GM23248 (cell line): Measurements from ENCODE around the gene EEF1G. TPM values are rescaled to one million over a fixed set of nuclear protein-coding genes. Genes with fewer than 3 reads are reported as not detected.
"Not testable (repeated sequence)": the region's sequence is repeated elsewhere in the genome, so short reads cannot be mapped to it uniquely, and the experiment has no call there.

Source experiments
- DNase-seq: peaks from one replicate; pipeline ENCODE4 v3.0.0-alpha.2; 2015
- H2AFZ ChIP-seq: fragments of 200-600 bp; sonication (generic); 2 replicates; pipeline ENCODE4 v1.6.1; 2016; ENCODE audit warnings: antibody characterized with exemption
- H3F3A ChIP-seq: fragments of 200-600 bp; sonication (generic); 2 replicates; pipeline ENCODE4 v1.6.1; 2016; ENCODE audit warnings: mild to moderate bottlenecking, antibody characterized with exemption, mixed run types; ENCODE audit not compliant: insufficient read depth
- H3K27ac ChIP-seq: fragments of 200-600 bp; sonication (generic); 2 replicates; pipeline ENCODE4 v1.5.1; 2016; ENCODE audit warnings: mild to moderate bottlenecking
- H3K27me3 ChIP-seq: fragments of 200-600 bp; sonication (generic); replicated peaks from 2 replicates; pipeline ENCODE4 v1.6.1; 2016; ENCODE audit warnings: mild to moderate bottlenecking; ENCODE audit not compliant: insufficient read depth
- H3K36me3 ChIP-seq: fragments of 200-600 bp; sonication (generic); 2 replicates; pipeline ENCODE4 v1.6.1; 2016; ENCODE audit warnings: low read depth, mild to moderate bottlenecking
- H3K4me1 ChIP-seq: fragments of 200-600 bp; sonication (generic); 2 replicates; pipeline ENCODE4 v1.6.1; 2016; ENCODE audit warnings: mild to moderate bottlenecking; ENCODE audit not compliant: insufficient read depth
- H3K4me2 ChIP-seq: fragments of 200-600 bp; sonication (generic); one replicate; pipeline ENCODE4 v1.6.1; 2016; ENCODE audit warnings: mild to moderate bottlenecking; ENCODE audit not compliant: unreplicated experiment
- H3K4me3 ChIP-seq: fragments of 200-600 bp; sonication (generic); 2 replicates; pipeline ENCODE4 v1.5.1; 2016; ENCODE audit warnings: mild to moderate bottlenecking
- H3K79me2 ChIP-seq: fragments of 200-600 bp; sonication (generic); 2 replicates; pipeline ENCODE4 v1.6.1; 2016; ENCODE audit warnings: mild to moderate bottlenecking; ENCODE audit not compliant: insufficient read depth
- H3K9ac ChIP-seq: fragments of 200-600 bp; sonication (generic); 2 replicates; pipeline ENCODE4 v1.6.1; 2016; ENCODE audit warnings: mild to moderate bottlenecking
- H3K9me2 ChIP-seq: fragments of 200-600 bp; sonication (generic); 2 replicates; pipeline ENCODE4 v1.6.1; 2016; ENCODE audit warnings: mixed run types, mild to moderate bottlenecking, moderate library complexity; ENCODE audit not compliant: insufficient read depth
- H3K9me3 ChIP-seq: fragments of 200-600 bp; sonication (generic); one replicate; pipeline ENCODE4 v1.6.1; 2017; ENCODE audit warnings: low read depth
- H4K20me1 ChIP-seq: fragments of 200-600 bp; sonication (generic); 2 replicates; pipeline ENCODE4 v1.6.0; 2016; ENCODE audit not compliant: insufficient read depth
- EZH2 ChIP-seq: fragments of 200-600 bp; sonication (generic); IDR thresholded peaks from 2 replicates; pipeline ENCODE4 v1.6.1; 2018; ENCODE audit warnings: antibody characterized with exemption, mild to moderate bottlenecking; ENCODE audit not compliant: insufficient read depth, poor library complexity, severe bottlenecking
- EZH2phosphoT487 ChIP-seq: fragments of 200-600 bp; sonication (generic); IDR thresholded peaks from 2 replicates; pipeline ENCODE4 v1.6.1; 2018; ENCODE audit warnings: antibody characterized with exemption, moderate library complexity, mild to moderate bottlenecking, low read depth; ENCODE audit not compliant: insufficient read depth
- WGBS, 2 experiments: methylation state at CpG; one replicate each; pipeline ENCODE4 v1.1.6; 2015 to 2017; ENCODE audit warnings: low lambda C conversion rate in 2 of 2, low coverage in 1 of 2; ENCODE audit errors: missing lambda C conversion rate in 2 of 2; 5-methylcytosine and 5-hydroxymethylcytosine counted together
- in situ Hi-C: fragments of 300-500 bp; cut with MboI; formaldehyde crosslinking; loops from 2 replicates; pipeline ENCODE4 v1.15.0; 2020
- polyA plus RNA-seq: library from polyadenylated mRNA; unstranded; fragments of >200 nt; fragmentation: Nextera tagmentation; extraction: Ambion mirVana; gene quantifications from 2 replicates; pipeline ENCODE4 v1.2.1, GENCODE V29; 2016
- total RNA-seq: library from RNA; depleted of rRNA; stranded (reverse); fragments of >200 nt; shearing (Covaris generic); gene quantifications from 2 replicates; pipeline ENCODE4 v1.2.3, GENCODE V29; 2014

The EEF1G gene
- total and polyA plus RNA-seq, 2 experiments from 2014 or later, result 533 to 1,677 TPM

GRCh38 chr11:62572431-62572830 is 1.3 kb downstream of the EEF1G start:
- Histone ChIP-seq H3K79me2 (peaks cover 95% of the 10 kb centered on the region), H3K27ac (peak overlapping the region; percentile 66; the same call in 1 of the 2 replicates), H3K4me2 (peak overlapping the region; percentile 95), H3F3A (peaks cover 26% of the 10 kb centered on the region), H2AFZ (no peak overlapping the region), H4K20me1 (no peaks in the 10 kb centered on the region), H3K27me3 (no peaks in the 10 kb centered on the region), H3K36me3 (peaks cover 40% of the 10 kb centered on the region), H3K9ac (peak overlapping the region; percentile 91), H3K9me3 (no peaks in the 10 kb centered on the region), H3K4me1 (peaks cover 22% of the 10 kb centered on the region), H3K4me3 (peak overlapping the region; percentile 94), H3K9me2 (no peaks in the 10 kb centered on the region)
- WGBS, 2 experiments, result 79 to 83% methylated on average over 12 of the region's 12 CpGs
- no peak for DNase-seq
- no peak for TF ChIP-seq EZH2
- no peak for TF ChIP-seq EZH2phosphoT487
- in situ Hi-C loops, result no loop called here

- Histone ChIP-seq H3K36me3 (peaks cover 48% of the 10 kb centered on the region), H3K79me2 (peaks cover 96% of the 10 kb centered on the region), H3K9ac (peak overlapping the region; percentile 91; the same call in 1 of the 2 replicates), H3F3A (peaks cover 33% of the 10 kb centered on the region), H3K4me3 (peak overlapping the region; percentile 94; the same call in 1 of the 2 replicates), H3K4me2 (peak overlapping the region; percentile 7), H3K27ac (0 out of 2 replicates have a peak overlapping the region, but pooled peaks have one; percentile 2), H3K4me1 (peaks cover 22% of the 10 kb centered on the region)
- H3K9me3 ChIP-seq, in situ Hi-C loops, H3K27me3 ChIP-seq, DNase-seq, H3K9me2 ChIP-seq, H4K20me1 ChIP-seq, H2AFZ ChIP-seq: not testable (repeated sequence)
- 98% methylated on average over 5 of the region's 5 CpGs for WGBS, 2 experiments
Observed at GRCh38 chr11:62571493-62571892, 2.2 kb downstream of the EEF1G start.

GRCh38 chr11:62570903-62571302 is 2.8 kb downstream of the EEF1G start:
- H3K4me3 ChIP-seq, H3K9me2 ChIP-seq, H2AFZ ChIP-seq, H3K4me2 ChIP-seq, H4K20me1 ChIP-seq, H3K27ac ChIP-seq, DNase-seq, H3K27me3 ChIP-seq, H3K9me3 ChIP-seq, in situ Hi-C loops: not testable (repeated sequence)
- WGBS, 2 experiments, result 91 to 95% methylated on average over 5 of the region's 5 CpGs
- peaks cover 96% of the 10 kb centered on the region for H3K79me2 ChIP-seq
- H3K36me3 ChIP-seq, result peaks cover 54% of the 10 kb centered on the region
- peaks cover 39% of the 10 kb centered on the region for H3F3A ChIP-seq
- H3K4me1 ChIP-seq, result peaks cover 20% of the 10 kb centered on the region
- peak overlapping the region; percentile 91; the same call in 1 of the 2 replicates for H3K9ac ChIP-seq

- in situ Hi-C loops, result no loop called here
- peaks cover 16% of the 10 kb centered on the region; the same call in 1 of the 2 replicates for H3K4me1 ChIP-seq
- no peak overlapping the region for H3K4me2 ChIP-seq
- DNase-seq, result no peak
- TF ChIP-seq EZH2 (no peak), EZH2phosphoT487 (no peak)
- H3K79me2 ChIP-seq, result peaks cover 96% of the 10 kb centered on the region
- H4K20me1 ChIP-seq, result no peaks in the 10 kb centered on the region
- no peaks in the 10 kb centered on the region for H3K9me2 ChIP-seq
- peaks cover 66% of the 10 kb centered on the region for H3K36me3 ChIP-seq
- H3K9ac ChIP-seq, result no peak overlapping the region
- no peaks in the 10 kb centered on the region for H3K27me3 ChIP-seq
- 96 to 100% methylated on average over 1 of the region's 1 CpG for WGBS, 2 experiments
- peaks cover 51% of the 10 kb centered on the region for H3F3A ChIP-seq
- H2AFZ ChIP-seq, result no peak overlapping the region
- 0 out of 2 replicates have a peak overlapping the region, but pooled peaks have one; percentile 1 for H3K27ac ChIP-seq
- no peak overlapping the region for H3K4me3 ChIP-seq
- H3K9me3 ChIP-seq, result no peaks in the 10 kb centered on the region
Observed at GRCh38 chr11:62569611-62570010, 4.1 kb downstream of the EEF1G start.

GRCh38 chr11:62567018-62567633 is 6.6 kb downstream of the EEF1G start:
- in situ Hi-C loops, result no loop called here
- Histone ChIP-seq H3K36me3 (peaks cover 80% of the 10 kb centered on the region), H3K4me3 (no peak overlapping the region), H3K9me3 (no peaks in the 10 kb centered on the region), H3K79me2 (peaks cover 96% of the 10 kb centered on the region), H2AFZ (no peak overlapping the region), H4K20me1 (no peaks in the 10 kb centered on the region; the same call in 1 of the 2 replicates), H3K27me3 (no peaks in the 10 kb centered on the region), H3K27ac (no peak overlapping the region), H3K9ac (no peak overlapping the region), H3K4me2 (no peak overlapping the region), H3K4me1 (peaks cover 21% of the 10 kb centered on the region), H3K9me2 (no peaks in the 10 kb centered on the region), H3F3A (peaks cover 71% of the 10 kb centered on the region)
- no peak for DNase-seq
- TF ChIP-seq EZH2phosphoT487 (no peak), EZH2 (no peak)
- WGBS, 2 experiments, result 67 to 78% methylated on average over 8 of the region's 8 CpGs
